Activated CD4-positive, alpha-beta T cell treated with anti-CD3 and anti-CD28 coated beads for 36 hours (primary cell): ENCODE results near the gene ILF2. TPM values are rescaled to one million over a fixed set of nuclear protein-coding genes. Genes with fewer than 3 reads are reported as not detected.
"Not testable (repeated sequence)": the region's sequence is repeated elsewhere in the genome, so short reads cannot be mapped to it uniquely, and the experiment has no call there.

Experiments
- ATAC-seq: fragments of 200-7000 bp; cut with Tn5 transposase; one replicate; pipeline ENCODE4 v1.10.0; 2021; ENCODE audit warnings: mild to moderate bottlenecking, moderate library complexity
- CTCF ChIA-PET: fragments of 350-600 bp; sonication (Branson Sonifier 250); formaldehyde crosslinking; loops from one replicate; lab custom pipeline; 2021; ENCODE audit warnings: antibody characterized with exemption; lab: Charles Lee
- POLR2A ChIA-PET: fragments of 350-600 bp; sonication (Branson Sonifier 250); formaldehyde crosslinking; loops from one replicate; lab custom pipeline; 2021; ENCODE audit warnings: antibody characterized with exemption, inconsistent platforms; lab: Charles Lee
- DNase-seq: peaks from one replicate; pipeline ENCODE4 v3.0.0-alpha.2; 2020
- H3K27ac Mint-ChIP-seq: one replicate; pipeline ENCODE4 v1.8.0; 2021; ENCODE audit warnings: mixed read lengths
- H3K27me3 Mint-ChIP-seq: one replicate; pipeline ENCODE4 v1.8.0; 2021; ENCODE audit warnings: mixed read lengths
- H3K36me3 Mint-ChIP-seq: one replicate; pipeline ENCODE4 v1.8.0; 2021; ENCODE audit warnings: low read depth, mixed read lengths
- H3K4me1 Mint-ChIP-seq: one replicate; pipeline ENCODE4 v1.8.0; 2021; ENCODE audit warnings: mixed read lengths
- H3K4me3 Mint-ChIP-seq: one replicate; pipeline ENCODE4 v1.8.0; 2021; ENCODE audit warnings: mild to moderate bottlenecking, moderate library complexity, mixed read lengths
- H3K9me3 Mint-ChIP-seq: one replicate; pipeline ENCODE4 v1.8.0; 2021; ENCODE audit warnings: low read depth, mixed read lengths
- intact Hi-C, 2 experiments: fragments of 100-400 bp; cut with DNase I in 1 of 2; cut with micrococcal nuclease in 1 of 2; formaldehyde crosslinking; loops; one replicate each; pipeline versions ENCODE4 v1.14.2 to v1.15.1; 2022 to 2024; cut with DNase I, micrococcal nuclease
- total RNA-seq, 2 experiments: library from RNA; stranded (reverse); gene quantifications; one replicate each; pipeline ENCODE4 v1.2.3, GENCODE V29; 2021

The ILF2 gene
- total RNA-seq, result 100 to 1,000 TPM; 325 to 435 TPM

DNA sequence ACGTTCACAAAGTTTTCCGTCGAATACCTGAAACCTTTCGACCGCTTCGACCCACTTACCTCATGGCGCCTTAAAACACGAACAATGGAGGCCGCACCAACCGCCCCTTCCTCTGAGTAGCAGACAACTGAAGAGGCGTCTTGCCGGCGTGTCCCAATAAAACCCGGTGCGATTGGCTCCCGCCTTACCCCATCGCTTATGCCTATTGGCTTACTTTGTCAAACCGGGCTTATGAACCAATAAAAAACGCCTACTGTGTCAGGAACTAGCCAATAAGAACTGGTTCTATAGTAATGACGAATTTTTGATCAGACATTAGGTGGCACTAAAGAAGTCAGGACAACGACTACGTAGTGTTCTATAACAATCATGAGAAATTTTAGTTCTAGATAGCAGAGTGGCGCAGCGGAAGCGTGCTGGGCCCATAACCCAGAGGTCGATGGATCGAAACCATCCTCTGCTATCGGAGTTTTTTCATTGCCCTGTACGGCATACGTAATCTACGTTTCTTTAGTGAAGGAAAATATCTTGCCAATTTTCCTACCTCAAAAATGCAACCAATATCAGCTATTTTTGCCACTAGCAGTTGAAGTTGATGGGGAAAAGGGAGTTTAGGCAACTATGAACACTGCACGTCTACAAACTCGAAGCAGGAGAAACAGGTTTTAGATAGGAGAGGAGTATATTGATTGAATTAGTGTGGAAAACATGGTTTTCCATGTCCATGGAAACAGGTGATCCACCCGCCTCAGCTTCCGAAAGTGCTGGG is at the start of gene ILF2:
Gene ILF2, minus strand, starts transcription at position 135 of the 769 bp plus-strand sequence. Its CDS starts 71 bp downstream, at position 64.
- ATAC-seq, result peak; percentile 92
- POLR2A ChIA-PET, result interaction anchor here (0.6 to 1.5 kb wide), 4 partner anchors 9 to 320 kb away, joined by 3 to 13 read pairs (median 4); partner anchors contain the start of gene CHTOP
- no peak within 1 kb of the TSS for H3K27ac Mint-ChIP-seq
- no peaks in the 10 kb centered on the region for H3K9me3 Mint-ChIP-seq
- H3K27me3 Mint-ChIP-seq, result no peaks in the 10 kb centered on the region
- intact Hi-C loops, result loop anchor here (1.0 to 10.0 kb wide), 22 partner anchors 13 to 654 kb away; partner anchors contain the start of genes CHTOP (in 2 of the 2), RPS27 (in 2 of the 2), SNAPIN (in 2 of the 2) and ATP8B2 (in 1 of the 2)
- peak; percentile 99 for DNase-seq
- CTCF ChIA-PET, result interaction anchor here (1.0 to 2.0 kb wide), 10 partner anchors 27 to 276 kb away, joined by 3 to 8 read pairs (median 4); partner anchors contain the start of genes CHTOP, DENND4B and S100A13
- no peak within 1 kb of the TSS for H3K4me3 Mint-ChIP-seq
- H3K4me1 Mint-ChIP-seq, result peaks cover 34% of the 10 kb centered on the region
- H3K36me3 Mint-ChIP-seq, result peaks cover 43% of the 10 kb centered on the region

DNA sequence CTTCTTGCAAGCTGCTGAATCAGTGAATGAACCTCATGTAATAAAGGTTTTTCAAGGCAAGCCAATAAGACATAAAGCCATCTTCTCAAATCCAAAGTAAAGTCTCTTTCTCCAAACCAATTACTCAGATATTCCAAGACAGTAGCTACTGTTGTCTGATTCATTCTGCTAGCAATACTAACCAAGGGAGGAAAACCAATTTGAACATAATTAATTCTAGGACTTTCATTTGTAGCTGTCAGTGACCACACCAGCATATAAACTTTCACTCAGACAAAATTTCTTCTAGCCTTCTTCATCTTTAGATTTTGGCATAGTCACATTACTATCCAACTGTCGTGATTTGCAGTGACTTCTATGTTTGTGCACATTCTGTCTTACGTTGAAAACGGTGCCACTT is 46.5 kb upstream of the ILF2 start:
- DNase-seq (no peak), ATAC-seq (peak; percentile 83)
- CTCF ChIA-PET, result interaction anchor here (0.6 to 1.4 kb wide), 3 partner anchors 13 to 132 kb away, joined by 3 to 4 read pairs (median 3); no protein-coding TSS in a partner anchor
- POLR2A ChIA-PET, result no interaction called here
- Mint-ChIP-seq H3K9me3 (no peaks in the 10 kb centered on the region), H3K27ac (no peak overlapping the region), H3K36me3 (no peaks in the 10 kb centered on the region), H3K27me3 (peaks cover 9% of the 10 kb centered on the region), H3K4me1 (peaks cover 12% of the 10 kb centered on the region), H3K4me3 (no peak overlapping the region)
- intact Hi-C loops, result no loop called here

DNA sequence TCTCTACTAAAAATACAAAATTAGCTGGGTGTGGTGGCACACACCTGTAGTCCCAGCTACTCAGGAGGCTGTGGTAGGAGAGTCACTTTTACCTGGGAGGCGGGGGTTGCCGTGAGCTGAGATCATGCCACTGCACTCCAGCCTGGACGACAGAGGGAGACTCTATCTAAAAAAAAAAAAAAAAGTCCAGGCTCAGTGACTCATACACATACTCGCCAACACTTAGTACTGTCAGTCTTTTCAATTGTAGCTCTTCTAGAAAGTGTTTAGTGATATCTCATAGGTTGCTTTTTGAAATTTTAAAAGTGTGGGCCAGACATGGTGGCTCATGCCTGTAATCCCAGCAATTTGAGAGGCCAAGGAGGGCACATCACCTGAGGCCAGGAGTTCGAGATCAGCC is 45.4 kb upstream of the ILF2 start:
- H3K4me3 Mint-ChIP-seq, H3K27me3 Mint-ChIP-seq, H3K9me3 Mint-ChIP-seq, ATAC-seq, H3K27ac Mint-ChIP-seq, POLR2A ChIA-PET, intact Hi-C loops, H3K36me3 Mint-ChIP-seq, DNase-seq: not testable (repeated sequence)
- H3K4me1 Mint-ChIP-seq, result peaks cover 12% of the 10 kb centered on the region
- CTCF ChIA-PET, result interaction anchor here (0.8 to 1.4 kb wide), 3 partner anchors 11 to 45 kb away, joined by 3 to 5 read pairs (median 3); partner anchors contain the start of gene ILF2

DNA sequence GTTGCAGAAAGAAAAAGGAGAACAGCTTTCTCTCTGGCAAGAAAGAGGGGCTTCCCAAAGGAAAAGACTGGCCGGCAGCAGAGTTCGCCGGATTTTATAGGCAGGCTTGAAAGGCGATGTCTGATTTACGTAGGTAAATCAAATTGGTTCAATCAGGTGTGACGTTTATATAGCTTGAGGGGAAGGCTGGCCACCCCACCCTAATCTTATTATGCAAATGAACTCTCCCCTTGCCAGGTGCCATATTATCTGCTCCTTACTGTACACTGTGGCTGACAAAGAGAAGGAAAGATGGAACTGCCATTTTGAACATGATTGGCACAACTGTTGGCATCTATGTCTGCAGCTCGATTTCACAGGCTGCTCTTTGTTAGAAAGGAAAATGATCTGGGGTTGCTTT is 40.2 kb upstream of the ILF2 start:
- H3K27me3 Mint-ChIP-seq, result peaks cover 9% of the 10 kb centered on the region
- no peak for DNase-seq
- POLR2A ChIA-PET, result no interaction called here
- no peaks in the 10 kb centered on the region for H3K9me3 Mint-ChIP-seq
- intact Hi-C loops, result no loop called here
- H3K4me1 Mint-ChIP-seq, result no peaks in the 10 kb centered on the region
- CTCF ChIA-PET, result interaction anchor here (0.7 kb wide), 1 partner anchor 349 kb away, joined by 3 read pairs; no protein-coding TSS in a partner anchor
- ATAC-seq, result no peak
- H3K4me3 Mint-ChIP-seq, result no peak overlapping the region
- H3K36me3 Mint-ChIP-seq, result no peaks in the 10 kb centered on the region
- no peak overlapping the region for H3K27ac Mint-ChIP-seq

DNA sequence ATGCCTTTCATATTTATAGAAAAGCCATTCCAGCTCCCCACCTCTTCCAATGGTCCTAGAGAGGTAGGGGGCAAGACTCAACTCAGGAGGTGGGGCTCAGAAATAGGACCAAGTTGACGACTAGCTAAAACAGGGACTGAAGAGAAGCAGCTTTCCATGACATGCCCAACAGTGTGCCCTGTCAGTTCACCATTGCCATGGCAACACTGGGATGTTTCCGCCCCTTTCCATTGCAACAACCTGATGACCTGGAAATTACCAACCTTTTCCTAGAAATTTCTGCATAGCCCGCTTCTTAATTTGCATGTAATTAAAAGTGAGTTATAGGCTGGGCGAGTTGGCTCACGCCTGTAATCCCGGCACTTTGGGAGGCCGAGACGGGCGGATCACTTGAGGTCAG is 34.7 kb upstream of the ILF2 start:
- ChIA-PET POLR2A (no interaction called here), CTCF (interaction anchor here (1.7 kb wide), 1 partner anchor 44 kb away, joined by 4 read pairs; no protein-coding TSS in a partner anchor)
- no peaks in the 10 kb centered on the region for H3K4me1 Mint-ChIP-seq
- H3K27ac Mint-ChIP-seq, result no peak overlapping the region
- H3K9me3 Mint-ChIP-seq, result no peaks in the 10 kb centered on the region
- H3K4me3 Mint-ChIP-seq, result no peak overlapping the region
- ATAC-seq (no peak), DNase-seq (no peak)
- intact Hi-C loops, result no loop called here
- no peaks in the 10 kb centered on the region for H3K27me3 Mint-ChIP-seq
- H3K36me3 Mint-ChIP-seq, result no peaks in the 10 kb centered on the region

DNA sequence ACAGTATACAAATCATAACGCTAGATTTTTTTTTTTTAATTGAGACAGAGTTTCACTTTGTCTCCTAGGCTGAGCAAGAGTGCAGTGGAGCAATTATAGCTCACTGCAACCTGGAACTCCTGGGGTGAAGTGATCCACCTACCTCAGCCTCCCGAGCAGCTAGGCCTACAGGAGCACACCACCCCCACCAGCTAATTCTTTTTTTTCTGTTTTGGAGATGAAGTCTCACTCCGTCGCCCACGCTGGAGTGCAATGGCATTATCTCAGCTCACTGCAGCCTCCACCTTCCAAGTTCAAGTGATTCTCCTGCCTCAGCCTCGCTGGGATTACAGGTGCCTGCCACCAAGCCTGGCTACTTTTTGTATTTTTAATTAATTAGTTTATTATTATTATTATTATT is 29.0 kb upstream of the ILF2 start:
- Mint-ChIP-seq H3K9me3 (no peaks in the 10 kb centered on the region), H3K27ac (no peak overlapping the region), H3K36me3 (no peaks in the 10 kb centered on the region), H3K4me3 (no peak overlapping the region), H3K27me3 (peaks cover 3% of the 10 kb centered on the region), H3K4me1 (no peaks in the 10 kb centered on the region)
- CTCF ChIA-PET, result interaction anchor here (0.6 to 1.1 kb wide), 2 partner anchors 20 kb away, joined by 3 read pairs; no protein-coding TSS in a partner anchor
- DNase-seq (no peak), ATAC-seq (no peak)
- POLR2A ChIA-PET, result interaction anchor here (0.6 kb wide), 1 partner anchor 53 kb away, joined by 13 read pairs; no protein-coding TSS in a partner anchor
- intact Hi-C loops, result no loop called here

DNA sequence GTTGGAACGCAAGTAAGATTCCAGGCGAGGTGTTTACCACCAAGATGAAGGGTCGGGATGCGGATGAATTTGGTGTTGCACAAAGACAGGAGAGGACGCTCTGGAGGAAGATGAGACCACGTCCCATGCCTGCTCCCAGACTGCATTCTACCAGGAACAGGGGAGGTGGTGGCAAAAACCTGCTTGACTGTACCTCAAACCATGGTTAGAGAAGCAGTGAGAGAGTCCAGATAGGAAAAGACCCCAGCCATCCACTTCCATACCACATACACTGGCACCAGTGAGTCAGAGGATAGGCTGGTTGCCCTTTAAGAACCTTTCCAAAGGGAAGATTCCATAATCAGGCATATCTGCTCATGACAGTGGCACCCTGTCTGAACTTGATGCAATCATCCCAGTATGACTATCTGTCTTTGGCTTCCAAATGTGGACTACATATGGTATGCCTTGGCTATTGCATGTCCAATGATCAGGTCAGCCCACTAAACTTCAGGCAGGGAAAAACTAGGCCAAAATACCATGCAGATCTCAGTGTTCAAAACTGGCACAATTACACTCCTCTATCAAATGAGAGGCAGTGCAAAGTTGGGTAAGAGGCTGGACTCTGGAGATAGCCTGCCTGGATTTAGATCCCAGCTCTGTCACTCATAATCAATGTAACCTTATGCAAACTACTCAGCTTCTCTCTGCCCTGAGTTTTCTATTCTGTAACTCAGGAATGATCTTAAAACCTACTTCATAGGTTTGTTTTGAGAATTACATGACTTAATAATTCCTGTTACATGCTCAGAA is 28.3 kb upstream of the ILF2 start:
- Mint-ChIP-seq H3K27ac (no peak overlapping the region), H3K4me1 (no peaks in the 10 kb centered on the region), H3K36me3 (no peaks in the 10 kb centered on the region), H3K9me3 (no peaks in the 10 kb centered on the region), H3K4me3 (no peak overlapping the region), H3K27me3 (peaks cover 3% of the 10 kb centered on the region)
- DNase-seq (no peak), ATAC-seq (no peak)
- POLR2A ChIA-PET, result interaction anchor here (0.6 kb wide), 2 partner anchors 54 to 137 kb away, joined by 3 to 13 read pairs; no protein-coding TSS in a partner anchor
- intact Hi-C loops, result no loop called here
- CTCF ChIA-PET, result interaction anchor here (1.1 kb wide), 1 partner anchor 19 kb away, joined by 3 read pairs; no protein-coding TSS in a partner anchor

DNA sequence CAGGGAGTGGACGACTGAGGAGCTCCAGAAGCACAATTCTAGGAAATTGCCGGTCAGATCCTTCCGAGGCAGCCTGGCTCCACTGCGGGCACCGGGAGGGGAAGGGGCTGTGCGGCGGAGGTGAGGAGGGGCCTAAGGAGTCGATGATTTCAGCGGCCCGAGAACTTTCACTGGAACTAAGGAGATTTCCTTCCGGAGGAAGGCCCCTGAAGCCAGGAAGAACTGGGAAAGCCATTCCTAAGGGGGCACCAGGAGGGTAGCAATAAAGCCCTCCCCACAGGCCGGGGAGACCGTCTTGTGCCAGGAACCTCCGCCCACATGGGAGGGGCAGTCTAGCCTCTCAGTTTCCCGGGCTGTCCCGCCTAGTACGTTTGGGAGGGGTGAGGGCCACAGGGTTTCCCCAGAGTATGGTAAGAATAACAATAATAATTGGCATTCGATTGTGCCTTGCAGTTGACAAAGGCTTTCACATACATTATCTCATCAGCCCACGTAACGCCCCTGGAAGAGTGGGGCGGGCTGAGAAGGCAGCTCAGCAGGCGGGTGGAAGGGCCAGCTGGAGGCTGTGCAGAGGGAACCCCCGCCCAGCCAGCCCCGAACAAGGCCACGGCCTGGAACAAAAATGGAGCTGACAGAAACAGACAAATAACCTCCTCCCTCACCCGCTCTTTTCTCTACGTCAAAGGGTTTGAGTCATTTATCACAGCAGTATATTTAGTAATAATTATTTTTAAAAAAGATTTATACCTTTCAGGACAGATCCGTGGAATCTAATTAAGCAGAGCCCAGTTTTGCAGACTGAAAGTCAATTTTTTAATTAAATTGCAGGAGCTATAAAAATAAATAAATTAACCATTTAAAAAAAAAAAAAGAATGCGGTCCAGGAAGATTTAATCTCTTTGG is 27.5 kb upstream of the ILF2 start:
- Mint-ChIP-seq H3K36me3 (no peaks in the 10 kb centered on the region), H3K9me3 (no peaks in the 10 kb centered on the region), H3K27me3 (peaks cover 3% of the 10 kb centered on the region), H3K4me3 (no peak overlapping the region), H3K27ac (no peak overlapping the region), H3K4me1 (no peaks in the 10 kb centered on the region)
- intact Hi-C loops, result no loop called here
- ATAC-seq (no peak), DNase-seq (no peak)
- ChIA-PET CTCF (interaction anchor here (1.4 kb wide), 1 partner anchor 204 kb away, joined by 3 read pairs; no protein-coding TSS in a partner anchor), POLR2A (interaction anchor here (0.6 kb wide), 1 partner anchor 138 kb away, joined by 3 read pairs; no protein-coding TSS in a partner anchor)

DNA sequence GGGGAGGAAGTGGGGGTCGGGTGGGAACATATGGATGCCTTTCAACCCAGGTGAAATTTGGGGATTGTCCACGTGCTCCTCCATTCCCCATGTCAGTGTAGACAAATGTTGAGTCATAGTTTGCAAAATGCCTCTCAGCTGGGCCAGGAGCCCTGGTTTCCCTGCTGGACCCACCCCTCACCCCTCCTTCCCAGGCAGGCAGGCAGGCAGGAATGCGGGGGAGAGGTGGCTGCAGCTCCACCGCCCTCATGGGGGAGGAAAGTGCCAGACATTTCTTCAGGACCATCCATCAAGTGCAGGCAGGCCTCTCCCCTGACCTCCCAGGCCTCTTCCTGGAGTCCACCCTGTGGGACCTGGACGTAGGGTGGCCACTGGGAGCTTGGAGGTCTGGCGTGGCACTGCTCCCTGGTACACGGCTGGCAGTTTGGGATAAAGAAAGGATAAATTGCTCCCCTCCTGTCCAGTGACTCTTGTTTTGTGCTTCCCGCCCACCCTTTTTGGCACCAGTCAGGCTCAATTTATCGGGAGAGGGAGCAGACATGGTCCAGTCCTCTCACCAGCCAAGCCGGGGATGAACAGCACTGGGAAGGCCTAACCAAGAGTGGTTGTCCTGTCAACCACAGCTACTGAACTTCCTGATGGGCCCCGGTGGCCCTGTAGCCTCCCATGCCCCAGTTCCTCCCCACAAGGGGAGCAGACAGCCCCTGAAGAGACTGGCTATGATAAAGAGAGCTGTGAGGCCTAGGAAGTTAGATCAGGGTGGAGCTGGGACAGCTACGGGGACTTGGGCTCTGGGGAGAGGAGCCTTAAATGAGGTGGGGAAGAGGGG is 26.6 kb upstream of the ILF2 start:
- ATAC-seq, result no peak
- no peak for DNase-seq
- ChIA-PET POLR2A (no interaction called here), CTCF (interaction anchor here (1.4 kb wide), 1 partner anchor 203 kb away, joined by 3 read pairs; no protein-coding TSS in a partner anchor)
- H3K4me1 Mint-ChIP-seq, result no peaks in the 10 kb centered on the region
- no peaks in the 10 kb centered on the region for H3K9me3 Mint-ChIP-seq
- no peaks in the 10 kb centered on the region for H3K36me3 Mint-ChIP-seq
- intact Hi-C loops, result no loop called here
- H3K27ac Mint-ChIP-seq, result no peak overlapping the region
- no peak overlapping the region for H3K4me3 Mint-ChIP-seq
- H3K27me3 Mint-ChIP-seq, result peaks cover 3% of the 10 kb centered on the region

DNA sequence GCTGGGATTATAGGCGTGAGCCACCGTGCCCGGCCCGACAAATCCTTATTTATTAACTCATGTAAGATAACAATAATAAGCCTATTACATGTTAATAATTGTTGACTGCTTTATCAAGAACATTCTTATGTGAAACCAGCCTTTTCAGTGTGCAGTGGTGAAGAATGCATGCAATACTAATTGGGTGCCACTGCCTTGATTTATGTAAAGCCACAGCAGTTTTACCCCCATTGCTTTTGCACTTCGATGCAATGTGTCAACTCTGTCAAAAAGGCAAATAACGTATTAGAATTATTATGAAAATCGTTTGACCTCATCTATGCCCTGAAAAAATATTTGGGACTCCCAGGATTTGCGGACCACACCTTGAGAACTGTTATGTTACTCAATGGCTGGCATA is 25.9 kb upstream of the ILF2 start:
- no peak for DNase-seq
- H3K4me3 Mint-ChIP-seq, result no peak overlapping the region
- intact Hi-C loops, result no loop called here
- H3K27ac Mint-ChIP-seq, result no peak overlapping the region
- H3K9me3 Mint-ChIP-seq, result no peaks in the 10 kb centered on the region
- peaks cover 3% of the 10 kb centered on the region for H3K27me3 Mint-ChIP-seq
- POLR2A ChIA-PET, result no interaction called here
- H3K36me3 Mint-ChIP-seq, result no peaks in the 10 kb centered on the region
- ATAC-seq, result no peak
- CTCF ChIA-PET, result interaction anchor here (1.4 kb wide), 1 partner anchor 203 kb away, joined by 3 read pairs; no protein-coding TSS in a partner anchor
- H3K4me1 Mint-ChIP-seq, result no peaks in the 10 kb centered on the region
